GM23338 (cell line): ENCODE data around the gene CALR. TPM values are rescaled to one million over a fixed set of nuclear protein-coding genes. Genes with fewer than 3 reads are reported as not detected.

Experiments used
- ATAC-seq: fragments of 200-7000 bp; cut with Tn5 transposase; 3 replicates; pipeline ENCODE4 v1.9.1; 2020
- DNase-seq: peaks from one replicate; pipeline ENCODE4 v3.0.0-alpha.2; 2015; ENCODE audit warnings: low spot score
- H2AFZ ChIP-seq: fragments of 200-600 bp; sonication (generic); 2 replicates; pipeline ENCODE4 v1.8.0; 2016; ENCODE audit warnings: antibody characterized with exemption, mild to moderate bottlenecking, moderate library complexity
- H3F3A ChIP-seq: fragments of 200-600 bp; sonication (generic); replicated peaks from 2 replicates; pipeline ENCODE4 v1.8.0; 2017; ENCODE audit warnings: antibody characterized with exemption, mixed run types, low read depth
- H3K27ac ChIP-seq: fragments of 200-600 bp; sonication (generic); 2 replicates; pipeline ENCODE4 v1.6.1; 2016; ENCODE audit warnings: low read depth
- H3K27me3 ChIP-seq: fragments of 200-600 bp; sonication (generic); 2 replicates; pipeline ENCODE4 v1.8.0; 2016; ENCODE audit warnings: mild to moderate bottlenecking, mixed run types, moderate library complexity; ENCODE audit not compliant: insufficient read depth
- H3K36me3 ChIP-seq: fragments of 200-600 bp; sonication (generic); 2 replicates; pipeline ENCODE4 v1.8.0; 2016; ENCODE audit warnings: mild to moderate bottlenecking; ENCODE audit not compliant: insufficient read depth
- H3K4me1 ChIP-seq: fragments of 200-600 bp; sonication (generic); 2 replicates; pipeline ENCODE4 v1.8.0; 2016; ENCODE audit warnings: mild to moderate bottlenecking, moderate library complexity; ENCODE audit not compliant: insufficient read depth
- H3K4me2 ChIP-seq: fragments of 200-600 bp; sonication (generic); 2 replicates; pipeline ENCODE4 v1.7.1; 2017; ENCODE audit warnings: mixed run types
- H3K4me3 ChIP-seq: fragments of 200-600 bp; sonication (generic); 2 replicates; pipeline ENCODE4 v1.6.1; 2016; ENCODE audit warnings: mixed run types
- H3K79me2 ChIP-seq: fragments of 200-600 bp; sonication (generic); replicated peaks from 2 replicates; pipeline ENCODE4 v1.8.0; 2017; ENCODE audit warnings: mild to moderate bottlenecking; ENCODE audit not compliant: insufficient read depth
- H3K9me2 ChIP-seq: fragments of 200-600 bp; sonication (generic); 2 replicates; pipeline ENCODE4 v1.8.0; 2017; ENCODE audit not compliant: insufficient read depth
- H4K20me1 ChIP-seq: fragments of 200-600 bp; sonication (generic); replicated peaks from 2 replicates; pipeline ENCODE4 v1.8.0; 2017; ENCODE audit warnings: mild to moderate bottlenecking; ENCODE audit not compliant: insufficient read depth
- H3K27ac Mint-ChIP-seq: 2 replicates; pipeline ENCODE4 v1.8.0; 2020; ENCODE audit warnings: inconsistent platforms, mild to moderate bottlenecking, moderate library complexity, mixed read lengths
- H3K27me3 Mint-ChIP-seq: 3 replicates; pipeline ENCODE4 v1.8.0; 2022; ENCODE audit warnings: low read depth, mild to moderate bottlenecking, moderate library complexity, mixed read lengths, inconsistent platforms; ENCODE audit not compliant: insufficient read depth, poor library complexity
- H3K36me3 Mint-ChIP-seq: 3 replicates; pipeline ENCODE4 v1.8.0; 2021; ENCODE audit warnings: low read depth, mild to moderate bottlenecking, inconsistent platforms, moderate library complexity, mixed read lengths
- H3K4me1 Mint-ChIP-seq: 3 replicates; pipeline ENCODE4 v1.8.0; 2020; ENCODE audit warnings: mild to moderate bottlenecking, inconsistent platforms, mixed read lengths
- H3K4me3 Mint-ChIP-seq: 3 replicates; pipeline ENCODE4 v1.8.0; 2021; ENCODE audit warnings: moderate library complexity, mild to moderate bottlenecking, inconsistent platforms, mixed read lengths
- H3K9me3 Mint-ChIP-seq: 3 replicates; pipeline ENCODE4 v1.8.0; 2020; ENCODE audit warnings: moderate library complexity, mild to moderate bottlenecking, inconsistent platforms, mixed read lengths
- CREB1 ChIP-seq: fragments of 250-450 bp; sonication (Bioruptor Pico); IDR thresholded peaks from 2 replicates; pipeline ENCODE4 v1.5.0; 2020; ENCODE audit warnings: low read depth, mild to moderate bottlenecking, moderate library complexity
- EZH2 ChIP-seq: fragments of 200-600 bp; sonication (generic); IDR thresholded peaks from one replicate; pipeline ENCODE4 v1.8.0; 2017; ENCODE audit warnings: antibody characterized with exemption, mild to moderate bottlenecking, low read depth; ENCODE audit not compliant: unreplicated experiment
- EZH2phosphoT487 ChIP-seq: fragments of 200-600 bp; sonication (generic); IDR thresholded peaks from one replicate; pipeline ENCODE4 v1.8.1; 2018; ENCODE audit warnings: antibody characterized with exemption; ENCODE audit not compliant: unreplicated experiment
- JUNB ChIP-seq: IDR thresholded peaks from one replicate; pipeline ENCODE4 v1.6.1; 2016; ENCODE audit warnings: antibody characterized with exemption; ENCODE audit not compliant: unreplicated experiment
- NANOG ChIP-seq: IDR thresholded peaks from 2 replicates; pipeline ENCODE4 v1.6.1; 2016; ENCODE audit warnings: antibody characterized with exemption, borderline replicate concordance
- POLR2AphosphoS5 ChIP-seq: IDR thresholded peaks from 2 replicates; pipeline ENCODE4 v1.6.1; 2016; ENCODE audit warnings: antibody characterized with exemption, low read depth
- STAT1 ChIP-seq: IDR thresholded peaks from one replicate; pipeline ENCODE4 v1.6.1; 2016; ENCODE audit warnings: antibody characterized with exemption; ENCODE audit not compliant: unreplicated experiment
- ZNF114 ChIP-seq: fragments of 250-450 bp; sonication (Bioruptor Pico); IDR thresholded peaks from 2 replicates; pipeline ENCODE4 v1.5.0; 2020; ENCODE audit warnings: mild to moderate bottlenecking, moderate library complexity
- ZNF331 ChIP-seq: fragments of 250-450 bp; sonication (Bioruptor Pico); IDR thresholded peaks from 2 replicates; pipeline ENCODE4 v1.5.0; 2020; ENCODE audit warnings: low read depth, mild to moderate bottlenecking, moderate library complexity
- polyA plus RNA-seq: library from polyadenylated mRNA; unstranded; fragments of >200 nt; fragmentation: Nextera tagmentation; extraction: Ambion mirVana; gene quantifications from 2 replicates; pipeline ENCODE4 v1.2.1, GENCODE V29; 2016
- total RNA-seq: library from RNA; depleted of rRNA; stranded (reverse); fragments of >200 nt; shearing (Covaris generic); gene quantifications from 2 replicates; pipeline ENCODE4 v1.2.3, GENCODE V29; 2014
- TF ChIP-seq, protein P1 (sequence below): IDR thresholded peaks from one replicate; pipeline ENCODE4 v1.6.1; 2018; ENCODE audit warnings: antibody characterized with exemption; ENCODE audit not compliant: unreplicated experiment
- TF ChIP-seq, protein P2 (sequence below): fragments of 250-450 bp; sonication (Bioruptor Pico); IDR thresholded peaks from 2 replicates; pipeline ENCODE4 v1.5.0; 2020; ENCODE audit warnings: mild to moderate bottlenecking, moderate library complexity
- TF ChIP-seq, protein P3 (sequence below), 2 experiments: fragments of 200-600 bp in 1 of 2; sonication (generic) in 1 of 2; conservative IDR thresholded peaks; 2 replicates each; pipeline versions ENCODE4 v1.5.1 to v1.6.1; 2016 to 2017; ENCODE audit warnings: antibody characterized with exemption in 2 of 2, low read depth in 2 of 2, mild to moderate bottlenecking in 2 of 2, moderate library complexity in 1 of 2
- TF ChIP-seq, protein P4 (sequence below): IDR thresholded peaks from 2 replicates; pipeline ENCODE4 v1.6.1; 2016; ENCODE audit warnings: antibody characterized with exemption

Gene CALR
- total and polyA plus RNA-seq, 2 experiments from 2014 or later: 760 to 1,131 TPM

- Histone ChIP-seq H3K27me3 (no peaks in the 10 kb centered on the region), H3K4me3 (no peak overlapping the region), H3K4me2 (no peak overlapping the region), H4K20me1 (peaks cover 12% of the 10 kb centered on the region; the same call in 1 of the 2 replicates), H3K4me1 (peaks cover 16% of the 10 kb centered on the region), H3K36me3 (peaks cover 13% of the 10 kb centered on the region; the same call in 1 of the 2 replicates), H2AFZ (no peak overlapping the region), H3F3A (peaks cover 34% of the 10 kb centered on the region), H3K79me2 (peaks cover 33% of the 10 kb centered on the region), H3K9me2 (no peaks in the 10 kb centered on the region), H3K27ac (peak overlapping the region; percentile 78; the same call in 1 of the 2 replicates)
- TF ChIP-seq EZH2phosphoT487 (no peak), NANOG (no peak), ZNF331 (CRISPR knock-in tag) (no peak), POLR2AphosphoS5 (no peak), ZNF114 (no peak), CREB1 (CRISPR knock-in tag) (no peak), EZH2 (no peak), JUNB (no peak), STAT1 (no peak)
- TF ChIP-seq, protein P1, sequence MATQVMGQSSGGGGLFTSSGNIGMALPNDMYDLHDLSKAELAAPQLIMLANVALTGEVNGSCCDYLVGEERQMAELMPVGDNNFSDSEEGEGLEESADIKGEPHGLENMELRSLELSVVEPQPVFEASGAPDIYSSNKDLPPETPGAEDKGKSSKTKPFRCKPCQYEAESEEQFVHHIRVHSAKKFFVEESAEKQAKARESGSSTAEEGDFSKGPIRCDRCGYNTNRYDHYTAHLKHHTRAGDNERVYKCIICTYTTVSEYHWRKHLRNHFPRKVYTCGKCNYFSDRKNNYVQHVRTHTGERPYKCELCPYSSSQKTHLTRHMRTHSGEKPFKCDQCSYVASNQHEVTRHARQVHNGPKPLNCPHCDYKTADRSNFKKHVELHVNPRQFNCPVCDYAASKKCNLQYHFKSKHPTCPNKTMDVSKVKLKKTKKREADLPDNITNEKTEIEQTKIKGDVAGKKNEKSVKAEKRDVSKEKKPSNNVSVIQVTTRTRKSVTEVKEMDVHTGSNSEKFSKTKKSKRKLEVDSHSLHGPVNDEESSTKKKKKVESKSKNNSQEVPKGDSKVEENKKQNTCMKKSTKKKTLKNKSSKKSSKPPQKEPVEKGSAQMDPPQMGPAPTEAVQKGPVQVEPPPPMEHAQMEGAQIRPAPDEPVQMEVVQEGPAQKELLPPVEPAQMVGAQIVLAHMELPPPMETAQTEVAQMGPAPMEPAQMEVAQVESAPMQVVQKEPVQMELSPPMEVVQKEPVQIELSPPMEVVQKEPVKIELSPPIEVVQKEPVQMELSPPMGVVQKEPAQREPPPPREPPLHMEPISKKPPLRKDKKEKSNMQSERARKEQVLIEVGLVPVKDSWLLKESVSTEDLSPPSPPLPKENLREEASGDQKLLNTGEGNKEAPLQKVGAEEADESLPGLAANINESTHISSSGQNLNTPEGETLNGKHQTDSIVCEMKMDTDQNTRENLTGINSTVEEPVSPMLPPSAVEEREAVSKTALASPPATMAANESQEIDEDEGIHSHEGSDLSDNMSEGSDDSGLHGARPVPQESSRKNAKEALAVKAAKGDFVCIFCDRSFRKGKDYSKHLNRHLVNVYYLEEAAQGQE: no peak
- TF ChIP-seq, protein P2, sequence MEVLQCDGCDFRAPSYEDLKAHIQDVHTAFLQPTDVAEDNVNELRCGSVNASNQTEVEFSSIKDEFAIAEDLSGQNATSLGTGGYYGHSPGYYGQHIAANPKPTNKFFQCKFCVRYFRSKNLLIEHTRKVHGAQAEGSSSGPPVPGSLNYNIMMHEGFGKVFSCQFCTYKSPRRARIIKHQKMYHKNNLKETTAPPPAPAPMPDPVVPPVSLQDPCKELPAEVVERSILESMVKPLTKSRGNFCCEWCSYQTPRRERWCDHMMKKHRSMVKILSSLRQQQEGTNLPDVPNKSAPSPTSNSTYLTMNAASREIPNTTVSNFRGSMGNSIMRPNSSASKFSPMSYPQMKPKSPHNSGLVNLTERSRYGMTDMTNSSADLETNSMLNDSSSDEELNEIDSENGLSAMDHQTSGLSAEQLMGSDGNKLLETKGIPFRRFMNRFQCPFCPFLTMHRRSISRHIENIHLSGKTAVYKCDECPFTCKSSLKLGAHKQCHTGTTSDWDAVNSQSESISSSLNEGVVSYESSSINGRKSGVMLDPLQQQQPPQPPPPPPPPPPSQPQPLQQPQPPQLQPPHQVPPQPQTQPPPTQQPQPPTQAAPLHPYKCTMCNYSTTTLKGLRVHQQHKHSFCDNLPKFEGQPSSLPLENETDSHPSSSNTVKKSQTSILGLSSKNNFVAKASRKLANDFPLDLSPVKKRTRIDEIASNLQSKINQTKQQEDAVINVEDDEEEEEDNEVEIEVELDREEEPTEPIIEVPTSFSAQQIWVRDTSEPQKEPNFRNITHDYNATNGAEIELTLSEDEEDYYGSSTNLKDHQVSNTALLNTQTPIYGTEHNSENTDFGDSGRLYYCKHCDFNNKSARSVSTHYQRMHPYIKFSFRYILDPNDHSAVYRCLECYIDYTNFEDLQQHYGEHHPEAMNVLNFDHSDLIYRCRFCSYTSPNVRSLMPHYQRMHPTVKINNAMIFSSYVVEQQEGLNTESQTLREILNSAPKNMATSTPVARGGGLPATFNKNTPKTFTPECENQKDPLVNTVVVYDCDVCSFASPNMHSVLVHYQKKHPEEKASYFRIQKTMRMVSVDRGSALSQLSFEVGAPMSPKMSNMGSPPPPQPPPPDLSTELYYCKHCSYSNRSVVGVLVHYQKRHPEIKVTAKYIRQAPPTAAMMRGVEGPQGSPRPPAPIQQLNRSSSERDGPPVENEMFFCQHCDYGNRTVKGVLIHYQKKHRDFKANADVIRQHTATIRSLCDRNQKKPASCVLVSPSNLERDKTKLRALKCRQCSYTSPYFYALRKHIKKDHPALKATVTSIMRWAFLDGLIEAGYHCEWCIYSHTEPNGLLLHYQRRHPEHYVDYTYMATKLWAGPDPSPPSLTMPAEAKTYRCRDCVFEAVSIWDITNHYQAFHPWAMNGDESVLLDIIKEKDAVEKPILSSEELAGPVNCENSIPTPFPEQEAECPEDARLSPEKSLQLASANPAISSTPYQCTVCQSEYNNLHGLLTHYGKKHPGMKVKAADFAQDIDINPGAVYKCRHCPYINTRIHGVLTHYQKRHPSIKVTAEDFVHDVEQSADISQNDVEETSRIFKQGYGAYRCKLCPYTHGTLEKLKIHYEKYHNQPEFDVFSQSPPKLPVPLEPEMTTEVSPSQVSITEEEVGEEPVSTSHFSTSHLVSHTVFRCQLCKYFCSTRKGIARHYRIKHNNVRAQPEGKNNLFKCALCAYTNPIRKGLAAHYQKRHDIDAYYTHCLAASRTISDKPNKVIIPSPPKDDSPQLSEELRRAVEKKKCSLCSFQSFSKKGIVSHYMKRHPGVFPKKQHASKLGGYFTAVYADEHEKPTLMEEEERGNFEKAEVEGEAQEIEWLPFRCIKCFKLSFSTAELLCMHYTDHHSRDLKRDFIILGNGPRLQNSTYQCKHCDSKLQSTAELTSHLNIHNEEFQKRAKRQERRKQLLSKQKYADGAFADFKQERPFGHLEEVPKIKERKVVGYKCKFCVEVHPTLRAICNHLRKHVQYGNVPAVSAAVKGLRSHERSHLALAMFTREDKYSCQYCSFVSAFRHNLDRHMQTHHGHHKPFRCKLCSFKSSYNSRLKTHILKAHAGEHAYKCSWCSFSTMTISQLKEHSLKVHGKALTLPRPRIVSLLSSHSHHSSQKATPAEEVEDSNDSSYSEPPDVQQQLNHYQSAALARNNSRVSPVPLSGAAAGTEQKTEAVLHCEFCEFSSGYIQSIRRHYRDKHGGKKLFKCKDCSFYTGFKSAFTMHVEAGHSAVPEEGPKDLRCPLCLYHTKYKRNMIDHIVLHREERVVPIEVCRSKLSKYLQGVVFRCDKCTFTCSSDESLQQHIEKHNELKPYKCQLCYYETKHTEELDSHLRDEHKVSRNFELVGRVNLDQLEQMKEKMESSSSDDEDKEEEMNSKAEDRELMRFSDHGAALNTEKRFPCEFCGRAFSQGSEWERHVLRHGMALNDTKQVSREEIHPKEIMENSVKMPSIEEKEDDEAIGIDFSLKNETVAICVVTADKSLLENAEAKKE (CRISPR knock-in tag): no peak
- TF ChIP-seq, protein P3, sequence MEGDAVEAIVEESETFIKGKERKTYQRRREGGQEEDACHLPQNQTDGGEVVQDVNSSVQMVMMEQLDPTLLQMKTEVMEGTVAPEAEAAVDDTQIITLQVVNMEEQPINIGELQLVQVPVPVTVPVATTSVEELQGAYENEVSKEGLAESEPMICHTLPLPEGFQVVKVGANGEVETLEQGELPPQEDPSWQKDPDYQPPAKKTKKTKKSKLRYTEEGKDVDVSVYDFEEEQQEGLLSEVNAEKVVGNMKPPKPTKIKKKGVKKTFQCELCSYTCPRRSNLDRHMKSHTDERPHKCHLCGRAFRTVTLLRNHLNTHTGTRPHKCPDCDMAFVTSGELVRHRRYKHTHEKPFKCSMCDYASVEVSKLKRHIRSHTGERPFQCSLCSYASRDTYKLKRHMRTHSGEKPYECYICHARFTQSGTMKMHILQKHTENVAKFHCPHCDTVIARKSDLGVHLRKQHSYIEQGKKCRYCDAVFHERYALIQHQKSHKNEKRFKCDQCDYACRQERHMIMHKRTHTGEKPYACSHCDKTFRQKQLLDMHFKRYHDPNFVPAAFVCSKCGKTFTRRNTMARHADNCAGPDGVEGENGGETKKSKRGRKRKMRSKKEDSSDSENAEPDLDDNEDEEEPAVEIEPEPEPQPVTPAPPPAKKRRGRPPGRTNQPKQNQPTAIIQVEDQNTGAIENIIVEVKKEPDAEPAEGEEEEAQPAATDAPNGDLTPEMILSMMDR (conservative IDR thresholded peaks at IDR 0.05; ENCODE audit: low read depth in 2 of 2): no peak
- TF ChIP-seq, protein P4, sequence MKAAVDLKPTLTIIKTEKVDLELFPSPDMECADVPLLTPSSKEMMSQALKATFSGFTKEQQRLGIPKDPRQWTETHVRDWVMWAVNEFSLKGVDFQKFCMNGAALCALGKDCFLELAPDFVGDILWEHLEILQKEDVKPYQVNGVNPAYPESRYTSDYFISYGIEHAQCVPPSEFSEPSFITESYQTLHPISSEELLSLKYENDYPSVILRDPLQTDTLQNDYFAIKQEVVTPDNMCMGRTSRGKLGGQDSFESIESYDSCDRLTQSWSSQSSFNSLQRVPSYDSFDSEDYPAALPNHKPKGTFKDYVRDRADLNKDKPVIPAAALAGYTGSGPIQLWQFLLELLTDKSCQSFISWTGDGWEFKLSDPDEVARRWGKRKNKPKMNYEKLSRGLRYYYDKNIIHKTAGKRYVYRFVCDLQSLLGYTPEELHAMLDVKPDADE: no peak
- Mint-ChIP-seq H3K27ac (no peak overlapping the region), H3K4me1 (peaks cover 29% of the 10 kb centered on the region), H3K9me3 (no peaks in the 10 kb centered on the region; the same call in 1 of the 3 replicates), H3K36me3 (peaks cover 67% of the 10 kb centered on the region), H3K27me3 (peaks cover 30% of the 10 kb centered on the region), H3K4me3 (peak overlapping the region; percentile 52; the same call in 2 of the 3 replicates)
- DNase-seq (no peak), ATAC-seq (no peak)
Observed at GRCh38 chr19:12953799-12954611, 15.6 kb downstream of the CALR start.
